ENCODE measurements around the gene DDIT4. TPM values are rescaled to one million over a fixed set of nuclear protein-coding genes. Genes with fewer than 3 reads are reported as not detected.

DDIT4 gene
- total RNA-seq, 1 experiment from 2014 or later = 155 TPM

DNA sequence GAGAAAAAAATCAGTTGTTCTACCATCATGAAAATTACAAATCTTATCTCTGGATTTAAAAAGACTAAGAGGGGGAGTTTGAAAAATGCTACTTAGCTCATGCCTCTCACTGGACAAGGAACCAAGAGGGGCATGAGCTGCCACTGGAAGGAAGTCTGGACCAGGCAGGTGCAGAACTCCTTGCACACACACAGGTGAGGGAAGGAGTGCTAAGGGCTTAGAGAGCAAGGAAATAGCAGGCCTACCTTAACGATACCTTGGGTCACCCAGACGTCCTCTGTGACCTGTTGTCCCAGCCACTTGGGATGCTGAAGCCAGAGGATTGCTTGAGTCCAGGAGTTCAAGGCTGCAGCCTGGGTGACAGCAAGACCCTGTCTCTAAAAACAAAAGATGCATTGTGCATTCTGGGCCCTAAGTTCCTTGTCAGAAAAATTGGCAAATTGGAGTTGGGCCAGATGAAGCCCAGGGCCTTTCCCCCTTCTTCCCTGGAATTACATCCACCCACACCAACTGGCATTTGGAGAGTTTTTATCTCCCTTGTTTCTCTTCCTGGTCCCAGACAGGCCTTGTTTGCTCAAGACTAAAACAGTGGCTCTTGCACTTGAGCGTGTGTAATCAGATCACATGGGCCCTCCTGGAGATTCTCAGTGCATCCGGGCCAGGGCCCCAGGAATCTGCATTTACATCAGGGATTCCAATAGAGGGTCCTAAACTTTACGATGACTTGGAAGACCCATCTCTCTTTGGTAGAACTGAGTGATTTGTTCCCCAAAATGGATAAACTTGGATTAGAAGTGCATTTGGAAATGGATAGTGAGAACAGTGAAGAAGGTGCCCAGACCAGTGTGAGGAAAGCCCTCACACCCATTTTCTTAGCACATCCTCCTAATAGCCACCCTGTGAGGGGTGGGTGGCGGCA, 3.0 kb downstream of the DDIT4 start:
- peaks cover 22% of the 10 kb centered on the region for H3K4me1 ChIP-seq
- Mint-ChIP-seq H3K9me3 (ENCODE audit: unreplicated experiment) (no peaks in the 10 kb centered on the region), H3K27me3 (ENCODE audit: insufficient read depth, unreplicated experiment) (no peaks in the 10 kb centered on the region), H3K4me3 (ENCODE audit: unreplicated experiment) (peak overlapping the region; percentile 94), H3K4me1 (ENCODE audit: low read depth, unreplicated experiment) (peaks cover 40% of the 10 kb centered on the region), H3K27ac (ENCODE audit: unreplicated experiment) (peak overlapping the region; percentile 56), H3K36me3 (ENCODE audit: insufficient read depth, unreplicated experiment) (peaks cover 58% of the 10 kb centered on the region)
- CTCF ChIA-PET = no interaction called here
- BruUV-seq (replicated peaks) = no TSS peak
- no peak for DNase-seq
- intact Hi-C loops (cut with micrococcal nuclease; ENCODE audit: unreplicated experiment) = loop anchor here (1.0 kb wide), 1 partner anchor 45 kb away; no protein-coding TSS in a partner anchor
- peaks cover 6% of the 10 kb centered on the region for H3K36me3 ChIP-seq (ENCODE audit: control insufficient read depth, insufficient read depth, low read length)
- no peaks in the 10 kb centered on the region for H3K27me3 ChIP-seq (replicated peaks; ENCODE audit: control insufficient read depth, insufficient read depth, low read length)
- H3K4me3 ChIP-seq (ENCODE audit: low read depth, low read length) = no peak overlapping the region
- no peaks in the 10 kb centered on the region for H3K9me3 ChIP-seq
- TF ChIP-seq, protein P1, sequence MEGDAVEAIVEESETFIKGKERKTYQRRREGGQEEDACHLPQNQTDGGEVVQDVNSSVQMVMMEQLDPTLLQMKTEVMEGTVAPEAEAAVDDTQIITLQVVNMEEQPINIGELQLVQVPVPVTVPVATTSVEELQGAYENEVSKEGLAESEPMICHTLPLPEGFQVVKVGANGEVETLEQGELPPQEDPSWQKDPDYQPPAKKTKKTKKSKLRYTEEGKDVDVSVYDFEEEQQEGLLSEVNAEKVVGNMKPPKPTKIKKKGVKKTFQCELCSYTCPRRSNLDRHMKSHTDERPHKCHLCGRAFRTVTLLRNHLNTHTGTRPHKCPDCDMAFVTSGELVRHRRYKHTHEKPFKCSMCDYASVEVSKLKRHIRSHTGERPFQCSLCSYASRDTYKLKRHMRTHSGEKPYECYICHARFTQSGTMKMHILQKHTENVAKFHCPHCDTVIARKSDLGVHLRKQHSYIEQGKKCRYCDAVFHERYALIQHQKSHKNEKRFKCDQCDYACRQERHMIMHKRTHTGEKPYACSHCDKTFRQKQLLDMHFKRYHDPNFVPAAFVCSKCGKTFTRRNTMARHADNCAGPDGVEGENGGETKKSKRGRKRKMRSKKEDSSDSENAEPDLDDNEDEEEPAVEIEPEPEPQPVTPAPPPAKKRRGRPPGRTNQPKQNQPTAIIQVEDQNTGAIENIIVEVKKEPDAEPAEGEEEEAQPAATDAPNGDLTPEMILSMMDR (IDR thresholded peaks at IDR 0.05; ENCODE audit: insufficient read depth in 1 of 2, low read depth in 1 of 2, low read length in 1 of 2, severe bottlenecking in 1 of 2, unreplicated experiment in 1 of 2) = no peak
- POLR2A ChIA-PET = interaction anchor here (0.6 to 5.2 kb wide), 4 partner anchors 15 to 78 kb away, joined by 3 to 163 read pairs (median 65); partner anchors contain the start of gene ASCC1

DNA sequence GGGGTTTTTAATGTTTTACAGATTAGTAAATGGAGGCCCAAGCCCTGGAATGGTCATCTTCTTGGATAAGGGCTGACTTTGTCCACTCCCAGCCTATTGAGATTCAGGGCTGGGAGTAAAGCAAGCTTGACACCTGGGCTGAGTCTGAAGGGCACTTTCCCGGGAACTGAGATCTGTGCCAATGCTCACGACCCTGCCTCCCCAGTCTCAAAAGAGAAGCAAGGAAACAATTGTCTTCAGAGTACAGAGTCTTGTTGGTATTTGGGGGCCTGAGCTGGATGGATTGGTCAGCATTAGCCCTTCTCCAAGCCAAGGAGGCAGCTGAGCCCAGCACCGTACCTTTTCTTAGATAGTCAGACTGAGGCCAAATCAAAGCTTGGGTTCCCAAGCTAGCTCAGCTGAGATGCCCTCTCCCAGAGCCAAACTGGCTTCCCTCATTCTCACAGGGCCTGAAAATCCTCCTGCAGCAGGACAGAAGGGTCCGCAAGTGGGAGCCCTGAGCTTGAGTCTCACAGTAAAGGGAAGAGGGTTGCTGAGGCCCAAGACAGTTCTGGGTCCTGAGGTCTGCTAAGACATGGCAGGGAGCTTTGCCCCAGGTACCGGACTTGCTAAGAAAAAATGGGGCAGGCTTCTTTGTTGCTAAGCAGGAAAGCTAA, 3.7 kb downstream of the DDIT4 start:
- Histone ChIP-seq H3K4me1 (peaks cover 17% of the 10 kb centered on the region), H3K36me3 (ENCODE audit: control insufficient read depth, insufficient read depth, low read length) (peaks cover 6% of the 10 kb centered on the region), H3K4me3 (ENCODE audit: low read depth, low read length) (no peak overlapping the region), H3K9me3 (no peaks in the 10 kb centered on the region), H3K27me3 (replicated peaks; ENCODE audit: control insufficient read depth, insufficient read depth, low read length) (no peaks in the 10 kb centered on the region)
- intact Hi-C loops (cut with micrococcal nuclease; ENCODE audit: unreplicated experiment) = loop anchor here (1.0 kb wide), 1 partner anchor 44 kb away; no protein-coding TSS in a partner anchor
- peaks cover 34% of the 10 kb centered on the region for H3K4me1 Mint-ChIP-seq (ENCODE audit: low read depth, unreplicated experiment)
- no TSS peak for BruUV-seq (replicated peaks)
- TF ChIP-seq, protein P1 (IDR thresholded peaks at IDR 0.05; ENCODE audit: insufficient read depth in 1 of 2, low read depth in 1 of 2, low read length in 1 of 2, severe bottlenecking in 1 of 2, unreplicated experiment in 1 of 2) = no peak
- ChIA-PET CTCF (interaction anchor here (0.6 to 1.1 kb wide), 2 partner anchors 42 to 44 kb away, joined by 4 to 5 read pairs; no protein-coding TSS in a partner anchor), POLR2A (interaction anchor here (0.6 to 1.0 kb wide), 4 partner anchors 17 to 78 kb away, joined by 3 to 6 read pairs (median 3); no protein-coding TSS in a partner anchor)
- H3K27ac Mint-ChIP-seq (ENCODE audit: unreplicated experiment) = no peak overlapping the region
- H3K36me3 Mint-ChIP-seq (ENCODE audit: insufficient read depth, unreplicated experiment) = peaks cover 55% of the 10 kb centered on the region
- DNase-seq = no peak
- H3K4me3 Mint-ChIP-seq (ENCODE audit: unreplicated experiment) = no peak overlapping the region
- H3K9me3 Mint-ChIP-seq (ENCODE audit: unreplicated experiment) = no peaks in the 10 kb centered on the region
- H3K27me3 Mint-ChIP-seq (ENCODE audit: insufficient read depth, unreplicated experiment) = no peaks in the 10 kb centered on the region

Measured in Caco-2 (cell line).